Measurements from ENCODE around the gene CEP112.

Gene CEP112

DNA sequence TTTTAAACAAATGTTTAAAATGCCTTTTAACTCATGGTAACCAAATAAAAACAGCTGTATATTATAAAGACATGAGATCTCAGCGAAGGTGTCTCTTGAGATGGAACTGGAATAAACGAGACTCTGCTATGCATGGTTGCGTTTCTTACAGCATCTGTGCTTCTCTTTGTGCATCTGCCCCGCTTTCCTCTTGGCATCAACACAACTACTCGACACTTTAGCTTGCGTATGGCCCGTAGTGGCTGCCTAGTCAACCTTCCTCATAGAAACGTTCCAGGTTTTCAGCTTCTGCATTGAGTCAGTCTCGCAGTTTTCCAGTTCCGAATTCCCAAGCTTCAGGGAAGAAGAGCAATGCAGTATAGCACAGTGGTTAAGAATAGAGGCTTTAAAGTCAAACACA, 214.9 kb downstream of the CEP112 start:
- no peak overlapping the region for H2AFZ ChIP-seq (ENCODE audit: low read depth, low read length, severe bottlenecking)

DNA sequence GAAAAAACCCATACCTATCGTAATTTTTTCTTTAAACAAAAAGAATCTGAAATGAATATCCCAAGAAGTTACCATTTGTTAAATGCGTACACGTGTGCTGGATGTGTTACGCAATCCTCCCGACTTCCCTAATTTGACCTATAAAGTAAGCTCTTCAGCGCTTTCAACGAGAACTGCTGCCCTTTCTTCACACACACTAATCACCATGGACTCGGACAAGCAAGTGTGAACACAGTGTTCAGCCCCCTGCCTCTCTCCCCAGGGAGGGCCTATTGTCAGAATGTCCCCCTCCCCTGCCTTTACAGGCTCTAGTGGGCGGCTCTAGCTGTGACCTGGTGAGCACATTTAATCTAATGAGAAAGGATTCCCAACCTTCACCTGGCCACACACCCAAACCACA, 216.1 kb downstream of the CEP112 start:
- no peak overlapping the region for H3K27ac ChIP-seq (ENCODE audit: low read depth, low read length)
- TF ChIP-seq EZH2phosphoT487 (conservative IDR thresholded peaks at IDR 0.05; ENCODE audit: low read length): no peak
- TF ChIP-seq, protein P1, sequence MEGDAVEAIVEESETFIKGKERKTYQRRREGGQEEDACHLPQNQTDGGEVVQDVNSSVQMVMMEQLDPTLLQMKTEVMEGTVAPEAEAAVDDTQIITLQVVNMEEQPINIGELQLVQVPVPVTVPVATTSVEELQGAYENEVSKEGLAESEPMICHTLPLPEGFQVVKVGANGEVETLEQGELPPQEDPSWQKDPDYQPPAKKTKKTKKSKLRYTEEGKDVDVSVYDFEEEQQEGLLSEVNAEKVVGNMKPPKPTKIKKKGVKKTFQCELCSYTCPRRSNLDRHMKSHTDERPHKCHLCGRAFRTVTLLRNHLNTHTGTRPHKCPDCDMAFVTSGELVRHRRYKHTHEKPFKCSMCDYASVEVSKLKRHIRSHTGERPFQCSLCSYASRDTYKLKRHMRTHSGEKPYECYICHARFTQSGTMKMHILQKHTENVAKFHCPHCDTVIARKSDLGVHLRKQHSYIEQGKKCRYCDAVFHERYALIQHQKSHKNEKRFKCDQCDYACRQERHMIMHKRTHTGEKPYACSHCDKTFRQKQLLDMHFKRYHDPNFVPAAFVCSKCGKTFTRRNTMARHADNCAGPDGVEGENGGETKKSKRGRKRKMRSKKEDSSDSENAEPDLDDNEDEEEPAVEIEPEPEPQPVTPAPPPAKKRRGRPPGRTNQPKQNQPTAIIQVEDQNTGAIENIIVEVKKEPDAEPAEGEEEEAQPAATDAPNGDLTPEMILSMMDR (IDR thresholded peaks at IDR 0.05; ENCODE audit: insufficient read depth, low read length, poor library complexity, severe bottlenecking): no peak
- H3K36me3 ChIP-seq (ENCODE audit: low read length): no peaks in the 10 kb centered on the region
- H2AFZ ChIP-seq (ENCODE audit: low read depth, low read length, severe bottlenecking): no peak overlapping the region
- H3F3A ChIP-seq (ENCODE audit: insufficient read depth): peaks cover 6% of the 10 kb centered on the region; the same call in 1 of the 2 replicates
- H3K79me2 ChIP-seq (ENCODE audit: insufficient read depth, low read length): no peaks in the 10 kb centered on the region
- peaks cover 9% of the 10 kb centered on the region; the same call in 1 of the 2 replicates for H3K9me3 ChIP-seq (ENCODE audit: insufficient read depth, low read length)
- no peaks in the 10 kb centered on the region for H3K27me3 ChIP-seq (ENCODE audit: low read length)
- no peak overlapping the region for H3K9ac ChIP-seq (ENCODE audit: low read length)
- no peaks in the 10 kb centered on the region for H3K9me2 ChIP-seq (replicated peaks; ENCODE audit: insufficient read depth, low read length)
- no peak overlapping the region for H3K4me2 ChIP-seq (ENCODE audit: low read depth, low read length, poor library complexity, severe bottlenecking)
- H4K20me1 ChIP-seq (ENCODE audit: low read depth, low read length): no peaks in the 10 kb centered on the region
- no peak overlapping the region for H3K4me3 ChIP-seq (ENCODE audit: insufficient read depth, low read length, poor library complexity, severe bottlenecking)

More for the DNA sequence above, 214.9 kb downstream of the CEP112 start:
- Histone ChIP-seq H3K9me3 (ENCODE audit: insufficient read depth, low read length) (no peaks in the 10 kb centered on the region), H3K4me2 (ENCODE audit: low read depth, low read length, poor library complexity, severe bottlenecking) (no peak overlapping the region), H3K79me2 (ENCODE audit: insufficient read depth, low read length) (no peaks in the 10 kb centered on the region), H3K9ac (ENCODE audit: low read length) (no peak overlapping the region), H3K9me2 (replicated peaks; ENCODE audit: insufficient read depth, low read length) (no peaks in the 10 kb centered on the region), H3K27ac (ENCODE audit: low read depth, low read length) (no peak overlapping the region), H3K36me3 (ENCODE audit: low read length) (no peaks in the 10 kb centered on the region), H3F3A (ENCODE audit: insufficient read depth) (no peaks in the 10 kb centered on the region), H3K27me3 (ENCODE audit: low read length) (no peaks in the 10 kb centered on the region), H4K20me1 (ENCODE audit: low read depth, low read length) (no peaks in the 10 kb centered on the region), H3K4me3 (ENCODE audit: insufficient read depth, low read length, poor library complexity, severe bottlenecking) (no peak overlapping the region)
- no peak for TF ChIP-seq EZH2phosphoT487 (conservative IDR thresholded peaks at IDR 0.05; ENCODE audit: low read length)
- TF ChIP-seq, protein P1 (IDR thresholded peaks at IDR 0.05; ENCODE audit: insufficient read depth, low read length, poor library complexity, severe bottlenecking): no peak

DNA sequence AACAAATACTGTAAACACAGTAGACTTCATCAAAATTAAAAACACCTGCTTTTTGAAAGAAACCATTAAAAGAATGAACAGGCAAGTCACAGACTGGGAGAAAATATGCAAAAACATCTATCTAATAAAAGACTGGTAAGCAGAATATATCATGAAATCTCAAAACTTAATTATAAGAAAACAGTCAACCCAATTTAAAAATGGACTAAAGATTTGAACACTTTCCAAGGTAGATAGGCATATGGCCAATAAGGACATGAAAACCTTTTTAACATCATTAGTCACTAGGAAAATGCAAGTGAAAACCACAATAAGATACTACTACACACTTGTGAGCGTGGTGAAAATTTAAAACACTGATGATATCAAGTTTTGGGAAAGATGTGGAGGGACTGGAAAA, 218.7 kb downstream of the CEP112 start:
- Histone ChIP-seq H3K9me2 (replicated peaks; ENCODE audit: insufficient read depth, low read length) (no peaks in the 10 kb centered on the region), H2AFZ (ENCODE audit: low read depth, low read length, severe bottlenecking) (no peak overlapping the region), H3K27me3 (ENCODE audit: low read length) (no peaks in the 10 kb centered on the region), H3K4me2 (ENCODE audit: low read depth, low read length, poor library complexity, severe bottlenecking) (no peak overlapping the region), H3K9me3 (ENCODE audit: insufficient read depth, low read length) (peaks cover 23% of the 10 kb centered on the region; the same call in 1 of the 2 replicates), H3K36me3 (ENCODE audit: low read length) (no peaks in the 10 kb centered on the region), H4K20me1 (ENCODE audit: low read depth, low read length) (no peaks in the 10 kb centered on the region), H3K27ac (ENCODE audit: low read depth, low read length) (no peak overlapping the region), H3F3A (ENCODE audit: insufficient read depth) (peaks cover 18% of the 10 kb centered on the region), H3K4me3 (ENCODE audit: insufficient read depth, low read length, poor library complexity, severe bottlenecking) (no peak overlapping the region), H3K79me2 (ENCODE audit: insufficient read depth, low read length) (no peaks in the 10 kb centered on the region), H3K9ac (ENCODE audit: low read length) (no peak overlapping the region)
- no peak for TF ChIP-seq EZH2phosphoT487 (conservative IDR thresholded peaks at IDR 0.05; ENCODE audit: low read length)
- TF ChIP-seq, protein P1 (IDR thresholded peaks at IDR 0.05; ENCODE audit: insufficient read depth, low read length, poor library complexity, severe bottlenecking): no peak

Data from SU-DHL-6 (cell line).